GM12878 (cell line): ENCODE data around the gene PRRT4.

Experiments used
- CBFB ChIP-seq: IDR thresholded peaks from 2 replicates; pipeline ENCODE4 v1.6.1; 2016; ENCODE audit warnings: antibody characterized with exemption, low read depth
- POLR2A ChIP-seq: IDR thresholded peaks from 2 replicates; pipeline ENCODE4 v1.6.1; 2011; ENCODE audit warnings: low read depth, mild to moderate bottlenecking, low read length
- RCOR1 ChIP-seq: conservative IDR thresholded peaks from 2 replicates; pipeline ENCODE4 v1.6.1; 2012; ENCODE audit warnings: low read depth, low read length, improper control_type of control experiment
- SMC3 ChIP-seq: IDR thresholded peaks from 2 replicates; pipeline ENCODE4 v1.6.1; 2011; ENCODE audit warnings: low read length, improper control_type of control experiment, borderline replicate concordance
- SRF ChIP-seq, 2 experiments: IDR thresholded peaks; 2 replicates each; pipeline ENCODE4 v1.6.1; 2011; ENCODE audit warnings: low read depth in 2 of 2, low read length in 2 of 2, mild to moderate bottlenecking in 1 of 2, moderate library complexity in 1 of 2
- TF ChIP-seq, protein P1 (sequence below): IDR thresholded peaks from 2 replicates; pipeline ENCODE4 v1.6.1; 2012; ENCODE audit warnings: low read length, inconsistent platforms

DNA sequence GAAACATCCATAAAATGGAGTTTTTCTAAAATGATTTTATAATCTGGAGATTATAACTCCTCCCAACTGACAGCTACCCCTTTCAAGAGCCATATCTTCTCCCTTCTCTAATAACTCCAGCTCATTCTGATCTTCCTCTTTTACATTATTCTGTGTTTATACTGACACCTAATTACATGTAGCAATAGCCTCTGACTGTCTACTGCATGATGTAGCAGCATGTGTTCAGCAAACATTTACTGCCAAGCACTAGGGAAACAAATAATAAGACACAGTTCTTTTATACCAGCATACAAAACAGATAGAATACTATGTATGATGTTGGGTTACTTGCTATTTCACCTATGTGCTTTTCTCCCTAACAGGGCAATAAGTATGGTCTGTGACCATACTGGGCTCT is 38.5 kb downstream of the PRRT4 start:
- TF ChIP-seq RCOR1, result no peak
- no peak for TF ChIP-seq SMC3
- TF ChIP-seq, protein P1, sequence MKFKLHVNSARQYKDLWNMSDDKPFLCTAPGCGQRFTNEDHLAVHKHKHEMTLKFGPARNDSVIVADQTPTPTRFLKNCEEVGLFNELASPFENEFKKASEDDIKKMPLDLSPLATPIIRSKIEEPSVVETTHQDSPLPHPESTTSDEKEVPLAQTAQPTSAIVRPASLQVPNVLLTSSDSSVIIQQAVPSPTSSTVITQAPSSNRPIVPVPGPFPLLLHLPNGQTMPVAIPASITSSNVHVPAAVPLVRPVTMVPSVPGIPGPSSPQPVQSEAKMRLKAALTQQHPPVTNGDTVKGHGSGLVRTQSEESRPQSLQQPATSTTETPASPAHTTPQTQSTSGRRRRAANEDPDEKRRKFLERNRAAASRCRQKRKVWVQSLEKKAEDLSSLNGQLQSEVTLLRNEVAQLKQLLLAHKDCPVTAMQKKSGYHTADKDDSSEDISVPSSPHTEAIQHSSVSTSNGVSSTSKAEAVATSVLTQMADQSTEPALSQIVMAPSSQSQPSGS, result no peak
- TF ChIP-seq CBFB, result no peak
- no peak for TF ChIP-seq SRF (IDR thresholded peaks at IDR 0.05; ENCODE audit: low read depth in 2 of 2, low read length in 2 of 2)
- TF ChIP-seq POLR2A, result no peak
